Upper lobe of left lung (tissue), 6 donors: ENCODE data around the gene MECP2. TPM values are rescaled to one million over a fixed set of nuclear protein-coding genes. Genes with fewer than 3 reads are reported as not detected.

Experiments used
- ATAC-seq, 2 donors: fragments of 200-7000 bp; cut with Tn5 transposase; one replicate each; pipeline ENCODE4 v1.9.1; 2022; ENCODE audit warnings: mild to moderate bottlenecking in 2 of 2, moderate library complexity in 2 of 2; ENCODE audit not compliant: low FRiP score in 2 of 2
- DNase-seq, 2 donors: peaks; one replicate each; pipeline ENCODE4 v3.0.0-alpha.2; 2019 to 2020
- H3K27ac ChIP-seq, 4 donors: fragments of 200-600 bp; sonication (generic); one replicate each; pipeline ENCODE4 v1.5.1; 2016 to 2019
- H3K27me3 ChIP-seq, 4 donors: fragments of 200-600 bp; sonication (generic); one replicate each; pipeline ENCODE4 v1.5.1; 2017 to 2019
- H3K36me3 ChIP-seq, 4 donors: fragments of 200-600 bp; sonication (generic); one replicate each; pipeline ENCODE4 v1.5.1; 2016 to 2019
- H3K4me1 ChIP-seq, 4 donors: fragments of 200-600 bp; sonication (generic); one replicate each; pipeline ENCODE4 v1.5.1; 2018 to 2019
- H3K4me3 ChIP-seq, 4 donors: fragments of 200-600 bp; sonication (generic); one replicate each; pipeline ENCODE4 v1.5.1; 2017 to 2019; ENCODE audit warnings: mild to moderate bottlenecking in 2 of 4, moderate library complexity in 1 of 4
- H3K9me3 ChIP-seq, 4 donors: fragments of 200-600 bp; sonication (generic); one replicate each; pipeline ENCODE4 v1.5.1; 2018 to 2019
- EP300 ChIP-seq, 4 donors: sonication (generic); formaldehyde crosslinking; IDR thresholded peaks; one replicate each; pipeline ENCODE4 v1.5.1; 2017; ENCODE audit warnings: antibody characterized with exemption in 4 of 4, control low read depth in 2 of 4
- POLR2A ChIP-seq, 4 donors: fragments of 450-650 bp; IDR thresholded peaks; one replicate each; pipeline ENCODE4 v1.5.1; 2016 to 2017; ENCODE audit warnings: antibody characterized with exemption in 4 of 4, mild to moderate bottlenecking in 2 of 4
- POLR2AphosphoS5 ChIP-seq, 2 donors: sonication (generic); formaldehyde crosslinking; IDR thresholded peaks; one replicate each; pipeline ENCODE4 v1.5.1; 2017; ENCODE audit warnings: antibody characterized with exemption in 2 of 2
- WGBS, 2 donors: methylation state at CpG; one replicate each; pipeline ENCODE4 v1.1.5; 2017 to 2018; 5-methylcytosine and 5-hydroxymethylcytosine counted together
- total RNA-seq, 6 donors: library from RNA; depleted of rRNA in 4 of 6; stranded (reverse); fragments of >200 nt in 4 of 6; gene quantifications; one replicate each; pipeline versions ENCODE4 v1.1.0 to v1.2.1, GENCODE V29; 2016 to 2021
- TF ChIP-seq, protein P1 (sequence below), 6 experiments: fragments of 450-650 bp in 4 of 6; fragments of 200-600 bp in 2 of 6; sonication (generic) in 2 of 6; IDR thresholded peaks; one replicate each; pipeline ENCODE4 v1.5.1; 2016 to 2019; ENCODE audit warnings: antibody characterized with exemption in 6 of 6
- donor health status: DM: no; HTN: no; CAD: no; lungs with moderate emphysema.
- donor health status: DM: no; HTN: yes; CAD: no; lungs with severe emphysema.

MECP2 gene
- total RNA-seq, 6 donors from 2014 or later: 43.3 to 110 (median 59.3) TPM

DNA sequence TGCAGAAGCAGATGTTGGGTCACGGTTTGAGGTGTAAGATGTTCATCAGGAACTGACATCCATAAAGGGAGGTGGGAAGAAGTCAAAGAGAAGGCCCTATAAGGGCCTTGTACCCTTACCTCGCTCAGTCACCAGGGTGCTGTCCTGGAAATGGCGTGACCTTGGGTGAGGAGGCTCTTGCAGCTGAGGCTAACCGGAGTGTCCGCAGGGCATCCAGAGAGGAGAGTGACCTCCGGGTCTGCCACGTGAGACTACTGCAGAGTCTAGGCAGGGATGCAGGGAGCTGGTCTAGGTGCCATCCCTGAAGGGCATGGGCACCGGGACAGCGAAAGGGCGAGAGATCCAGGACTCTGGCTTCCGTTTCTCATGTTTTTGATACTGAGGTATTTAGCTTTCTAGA, 49.1 kb downstream of the MECP2 start:
- WGBS, 2 donors: 87 to 96% methylated on average over 10 to 11 of the region's 11 CpGs
- DNase-seq (no peak), ATAC-seq (no peak)
- Histone ChIP-seq H3K27ac (no peak overlapping the region), H3K9me3 (no peaks in the 10 kb centered on the region), H3K36me3 (no peaks in the 10 kb centered on the region), H3K27me3 (no peaks in the 10 kb centered on the region), H3K4me1 (peaks cover 3 to 35% (median 23%) of the 10 kb centered on the region in 4 donors), H3K4me3 (no peak overlapping the region)
- TF ChIP-seq POLR2AphosphoS5 (IDR thresholded peaks at IDR 0.05) (no peak), EP300 (IDR thresholded peaks at IDR 0.05) (no peak), POLR2A (IDR thresholded peaks at IDR 0.05) (no peak)
- TF ChIP-seq, protein P1, sequence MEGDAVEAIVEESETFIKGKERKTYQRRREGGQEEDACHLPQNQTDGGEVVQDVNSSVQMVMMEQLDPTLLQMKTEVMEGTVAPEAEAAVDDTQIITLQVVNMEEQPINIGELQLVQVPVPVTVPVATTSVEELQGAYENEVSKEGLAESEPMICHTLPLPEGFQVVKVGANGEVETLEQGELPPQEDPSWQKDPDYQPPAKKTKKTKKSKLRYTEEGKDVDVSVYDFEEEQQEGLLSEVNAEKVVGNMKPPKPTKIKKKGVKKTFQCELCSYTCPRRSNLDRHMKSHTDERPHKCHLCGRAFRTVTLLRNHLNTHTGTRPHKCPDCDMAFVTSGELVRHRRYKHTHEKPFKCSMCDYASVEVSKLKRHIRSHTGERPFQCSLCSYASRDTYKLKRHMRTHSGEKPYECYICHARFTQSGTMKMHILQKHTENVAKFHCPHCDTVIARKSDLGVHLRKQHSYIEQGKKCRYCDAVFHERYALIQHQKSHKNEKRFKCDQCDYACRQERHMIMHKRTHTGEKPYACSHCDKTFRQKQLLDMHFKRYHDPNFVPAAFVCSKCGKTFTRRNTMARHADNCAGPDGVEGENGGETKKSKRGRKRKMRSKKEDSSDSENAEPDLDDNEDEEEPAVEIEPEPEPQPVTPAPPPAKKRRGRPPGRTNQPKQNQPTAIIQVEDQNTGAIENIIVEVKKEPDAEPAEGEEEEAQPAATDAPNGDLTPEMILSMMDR (IDR thresholded peaks at IDR 0.05): no peak

DNA sequence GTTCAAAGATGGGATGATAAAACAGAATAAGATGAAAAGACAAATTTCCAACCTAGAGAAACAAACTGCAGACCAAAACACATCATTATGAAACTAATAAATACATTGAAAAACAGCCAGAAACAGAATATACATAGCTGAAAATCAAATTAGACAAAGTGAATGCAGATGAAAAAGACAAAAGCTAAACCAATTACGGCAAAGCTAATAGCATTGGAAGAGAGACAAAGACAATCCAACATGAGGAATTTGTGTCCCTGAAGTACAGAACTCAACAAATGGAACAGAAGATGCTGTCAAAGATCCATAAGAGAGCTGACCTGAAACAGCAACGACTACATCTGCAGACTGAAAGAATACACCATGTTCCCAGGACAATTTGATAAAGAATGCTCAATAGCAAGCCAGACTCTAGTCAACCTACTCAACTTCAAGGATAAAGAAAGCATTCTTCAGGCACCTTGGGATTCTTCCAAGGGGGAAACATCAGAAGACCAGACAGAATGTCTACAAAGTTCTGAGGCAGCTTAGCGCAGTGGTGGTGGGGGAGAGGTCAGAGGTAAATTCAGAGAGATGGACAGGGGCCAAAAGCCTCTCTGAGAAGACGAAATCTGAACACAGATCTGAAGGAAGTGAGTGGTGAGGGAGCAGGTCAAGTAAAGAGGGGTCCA, 50.4 kb downstream of the MECP2 start:
- Histone ChIP-seq H3K4me3 (no peak overlapping the region), H3K9me3 (no peaks in the 10 kb centered on the region), H3K4me1 (peaks cover 9 to 46% (median 30%) of the 10 kb centered on the region in 4 donors), H3K27ac (peak overlapping the region in 1 of 4 donors; percentile 1), H3K36me3 (no peaks in the 10 kb centered on the region), H3K27me3 (no peaks in the 10 kb centered on the region)
- ATAC-seq: no peak
- no peak for DNase-seq
- WGBS, 2 donors: 46 to 60% methylated on average over 4 of the region's 4 CpGs
- no peak for TF ChIP-seq EP300 (IDR thresholded peaks at IDR 0.05)
- TF ChIP-seq, protein P1 (IDR thresholded peaks at IDR 0.05): no peak
- no peak for TF ChIP-seq POLR2AphosphoS5 (IDR thresholded peaks at IDR 0.05)
- no peak for TF ChIP-seq POLR2A (IDR thresholded peaks at IDR 0.05)

DNA sequence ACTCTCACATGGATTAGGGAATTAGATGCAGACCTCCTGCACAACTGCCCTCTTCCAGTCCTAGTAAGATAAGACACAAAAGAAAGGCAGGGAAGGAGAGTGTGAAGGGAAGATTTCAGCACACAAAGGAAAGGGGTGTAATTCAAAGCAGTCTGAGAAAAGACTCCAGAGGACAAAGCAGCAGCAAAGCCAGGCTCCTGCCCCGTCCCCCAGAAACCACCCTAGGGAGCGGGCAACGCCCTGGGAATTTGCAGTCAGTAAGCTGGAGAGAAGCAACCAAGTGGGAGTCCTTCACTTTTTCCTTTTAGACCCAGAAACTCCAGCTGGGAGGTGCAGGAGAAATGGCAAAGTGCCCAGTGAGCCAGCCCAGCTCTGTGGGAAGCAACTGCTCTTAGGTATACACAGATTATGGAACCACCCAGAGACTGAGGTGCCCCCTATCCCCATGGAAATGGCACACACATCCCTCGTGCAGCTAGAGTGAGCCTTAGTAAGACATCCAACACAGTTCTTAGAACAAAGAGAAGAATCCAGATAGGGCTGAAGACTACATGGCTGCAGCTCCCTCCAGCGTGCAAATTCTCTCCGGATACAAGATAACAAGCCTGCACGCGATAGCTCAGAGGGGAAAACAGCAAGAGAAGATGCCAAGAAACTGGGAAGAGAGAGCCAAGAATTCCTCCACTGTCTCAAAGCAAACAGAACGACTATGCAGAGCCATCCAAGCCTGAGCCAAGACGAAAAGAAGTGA, 51.3 kb downstream of the MECP2 start:
- peak; percentile 7 to 72 for ATAC-seq
- peak overlapping the region in 1 of 4 donors; percentile 62 for H3K27ac ChIP-seq
- no peak for DNase-seq

DNA sequence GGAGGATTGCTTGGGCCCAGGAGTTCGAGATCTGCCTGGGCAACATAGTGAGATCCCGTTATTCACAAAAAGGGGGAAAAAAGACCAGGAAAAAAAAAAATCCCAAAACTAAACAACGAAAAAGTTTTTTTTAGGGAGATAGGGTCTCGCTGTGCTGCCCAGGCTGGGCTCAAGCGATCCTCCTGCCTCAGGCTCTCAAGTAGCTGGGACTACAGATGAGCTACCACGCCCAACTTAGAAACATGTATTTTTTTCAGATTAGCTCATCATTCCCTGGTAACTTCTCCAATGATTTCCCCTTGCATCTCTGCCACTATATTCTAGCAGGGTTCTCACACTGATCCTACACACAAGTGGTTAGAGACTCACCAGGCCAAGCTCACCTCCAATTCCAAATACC, 53.4 kb downstream of the MECP2 start:
- H3K4me1 ChIP-seq: peaks cover 5 to 56% (median 35%) of the 10 kb centered on the region in 4 donors
- WGBS, 2 donors: 84 to 99% methylated on average over 6 of the region's 6 CpGs
- TF ChIP-seq POLR2AphosphoS5 (IDR thresholded peaks at IDR 0.05) (no peak), EP300 (IDR thresholded peaks at IDR 0.05) (no peak), POLR2A (IDR thresholded peaks at IDR 0.05) (no peak)
- TF ChIP-seq, protein P1 (IDR thresholded peaks at IDR 0.05): no peak
- H3K27me3 ChIP-seq: peaks cover 0 to 3% (median 0%) of the 10 kb centered on the region in 4 donors
- no peak for ATAC-seq
- DNase-seq: no peak
- no peaks in the 10 kb centered on the region for H3K9me3 ChIP-seq
- H3K36me3 ChIP-seq: no peaks in the 10 kb centered on the region
- no peak overlapping the region for H3K27ac ChIP-seq
- no peak overlapping the region for H3K4me3 ChIP-seq

More for the DNA sequence above, 51.3 kb downstream of the MECP2 start:
- WGBS, 2 donors: 36 to 57% methylated on average over 6 to 10 of the region's 10 CpGs
- Histone ChIP-seq H3K27me3 (no peaks in the 10 kb centered on the region), H3K4me3 (no peak overlapping the region), H3K9me3 (no peaks in the 10 kb centered on the region), H3K36me3 (no peaks in the 10 kb centered on the region), H3K4me1 (peaks cover 9 to 50% (median 36%) of the 10 kb centered on the region in 4 donors)
- TF ChIP-seq, protein P1 (IDR thresholded peaks at IDR 0.05): no peak
- TF ChIP-seq EP300 (IDR thresholded peaks at IDR 0.05) (no peak), POLR2A (IDR thresholded peaks at IDR 0.05) (no peak), POLR2AphosphoS5 (IDR thresholded peaks at IDR 0.05) (no peak)
